Measurements from ENCODE around the gene RPS3. TPM values are rescaled to one million over a fixed set of nuclear protein-coding genes. Genes with fewer than 3 reads are reported as not detected.

The RPS3 gene
- total RNA-seq, 1 experiment from 2014 or later: 6,280 TPM

GRCh38 chr11:75350122-75350742, 49.1 kb upstream of the RPS3 start:
- peaks cover 17% of the 10 kb centered on the region for H3K36me3 Mint-ChIP-seq (ENCODE audit: insufficient read depth, unreplicated experiment)
- H3K4me1 ChIP-seq: peaks cover 50% of the 10 kb centered on the region
- peak overlapping the region; percentile 98 for H3K27ac Mint-ChIP-seq (ENCODE audit: unreplicated experiment)
- peaks cover 44% of the 10 kb centered on the region for H3K4me1 Mint-ChIP-seq (ENCODE audit: low read depth, unreplicated experiment)
- no peaks in the 10 kb centered on the region for H3K27me3 Mint-ChIP-seq (ENCODE audit: insufficient read depth, unreplicated experiment)
- TF ChIP-seq, protein P1, sequence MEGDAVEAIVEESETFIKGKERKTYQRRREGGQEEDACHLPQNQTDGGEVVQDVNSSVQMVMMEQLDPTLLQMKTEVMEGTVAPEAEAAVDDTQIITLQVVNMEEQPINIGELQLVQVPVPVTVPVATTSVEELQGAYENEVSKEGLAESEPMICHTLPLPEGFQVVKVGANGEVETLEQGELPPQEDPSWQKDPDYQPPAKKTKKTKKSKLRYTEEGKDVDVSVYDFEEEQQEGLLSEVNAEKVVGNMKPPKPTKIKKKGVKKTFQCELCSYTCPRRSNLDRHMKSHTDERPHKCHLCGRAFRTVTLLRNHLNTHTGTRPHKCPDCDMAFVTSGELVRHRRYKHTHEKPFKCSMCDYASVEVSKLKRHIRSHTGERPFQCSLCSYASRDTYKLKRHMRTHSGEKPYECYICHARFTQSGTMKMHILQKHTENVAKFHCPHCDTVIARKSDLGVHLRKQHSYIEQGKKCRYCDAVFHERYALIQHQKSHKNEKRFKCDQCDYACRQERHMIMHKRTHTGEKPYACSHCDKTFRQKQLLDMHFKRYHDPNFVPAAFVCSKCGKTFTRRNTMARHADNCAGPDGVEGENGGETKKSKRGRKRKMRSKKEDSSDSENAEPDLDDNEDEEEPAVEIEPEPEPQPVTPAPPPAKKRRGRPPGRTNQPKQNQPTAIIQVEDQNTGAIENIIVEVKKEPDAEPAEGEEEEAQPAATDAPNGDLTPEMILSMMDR (IDR thresholded peaks at IDR 0.05; ENCODE audit: insufficient read depth in 1 of 2, low read depth in 1 of 2, low read length in 1 of 2, severe bottlenecking in 1 of 2, unreplicated experiment in 1 of 2): no peak
- H3K9me3 Mint-ChIP-seq (ENCODE audit: unreplicated experiment): no peaks in the 10 kb centered on the region
- CTCF ChIA-PET: interaction anchor here (0.7 to 3.9 kb wide), 5 partner anchors 19 to 37 kb away, joined by 3 to 35 read pairs (median 7); no protein-coding TSS in a partner anchor
- peak overlapping the region; percentile 56 for H3K4me3 ChIP-seq (ENCODE audit: low read depth, low read length)
- H3K36me3 ChIP-seq (ENCODE audit: control insufficient read depth, insufficient read depth, low read length): no peaks in the 10 kb centered on the region; the same call in 1 of the 2 replicates
- POLR2A ChIA-PET: interaction anchor here (1.1 to 1.6 kb wide), 3 partner anchors 19 to 31 kb away, joined by 6 to 14 read pairs (median 7); no protein-coding TSS in a partner anchor
- no TSS peak for BruUV-seq (replicated peaks)
- peak overlapping the region; percentile 99 for H3K4me3 Mint-ChIP-seq (ENCODE audit: unreplicated experiment)
- intact Hi-C loops (cut with micrococcal nuclease; ENCODE audit: unreplicated experiment): loop anchor here (2.0 kb wide), 1 partner anchor 21 kb away; no protein-coding TSS in a partner anchor
- H3K9me3 ChIP-seq: no peaks in the 10 kb centered on the region
- H3K27me3 ChIP-seq (replicated peaks; ENCODE audit: control insufficient read depth, insufficient read depth, low read length): no peaks in the 10 kb centered on the region
- no peak for DNase-seq

- H3K27ac Mint-ChIP-seq (ENCODE audit: unreplicated experiment): peak overlapping the region; percentile 98
- Histone ChIP-seq H3K27me3 (replicated peaks; ENCODE audit: control insufficient read depth, insufficient read depth, low read length) (no peaks in the 10 kb centered on the region), H3K36me3 (ENCODE audit: control insufficient read depth, insufficient read depth, low read length) (no peaks in the 10 kb centered on the region; the same call in 1 of the 2 replicates), H3K4me1 (peaks cover 49% of the 10 kb centered on the region), H3K9me3 (no peaks in the 10 kb centered on the region), H3K4me3 (ENCODE audit: low read depth, low read length) (peak overlapping the region; percentile 56)
- intact Hi-C loops (cut with micrococcal nuclease; ENCODE audit: unreplicated experiment): loop anchor here (2.0 kb wide), 1 partner anchor 22 kb away; no protein-coding TSS in a partner anchor
- H3K27me3 Mint-ChIP-seq (ENCODE audit: insufficient read depth, unreplicated experiment): no peaks in the 10 kb centered on the region
- no peaks in the 10 kb centered on the region for H3K9me3 Mint-ChIP-seq (ENCODE audit: unreplicated experiment)
- CTCF ChIA-PET: interaction anchor here (0.7 to 3.9 kb wide), 4 partner anchors 11 to 36 kb away, joined by 3 to 35 read pairs (median 8); no protein-coding TSS in a partner anchor
- TSS peak; percentile 31 for BruUV-seq (replicated peaks)
- H3K4me3 Mint-ChIP-seq (ENCODE audit: unreplicated experiment): peak overlapping the region; percentile 99
- POLR2A ChIA-PET: interaction anchor here (0.6 to 1.6 kb wide), 5 partner anchors 18 to 208 kb away, joined by 3 to 14 read pairs (median 6); no protein-coding TSS in a partner anchor
- DNase-seq: peak in 1 of 2 experiments; percentile 57
- peaks cover 15% of the 10 kb centered on the region for H3K36me3 Mint-ChIP-seq (ENCODE audit: insufficient read depth, unreplicated experiment)
- TF ChIP-seq, protein P1 (IDR thresholded peaks at IDR 0.05; ENCODE audit: insufficient read depth in 1 of 2, low read depth in 1 of 2, low read length in 1 of 2, severe bottlenecking in 1 of 2, unreplicated experiment in 1 of 2): peak in 1 of 2 experiments; percentile 42
- peaks cover 49% of the 10 kb centered on the region for H3K4me1 Mint-ChIP-seq (ENCODE audit: low read depth, unreplicated experiment)
Observed at GRCh38 chr11:75350743-75351540, 48.4 kb upstream of the RPS3 start.

DNA sequence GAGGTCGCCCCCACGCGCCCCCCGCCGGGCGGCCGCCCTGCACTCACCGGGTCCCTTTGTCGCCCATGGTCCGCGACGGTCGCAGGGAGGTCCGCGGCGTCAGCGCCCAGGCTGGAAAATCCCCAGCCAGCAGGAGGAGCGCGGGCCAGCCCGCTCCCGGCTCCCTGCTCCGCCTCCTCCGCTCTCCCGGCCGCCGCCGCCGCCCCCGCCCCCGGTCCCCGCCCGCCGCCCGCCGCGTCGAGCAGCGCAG, 47.9 kb upstream of the RPS3 start, which contains the start of gene ARRB1:
TSS of gene ARRB1 (minus strand) at position 121 of the 250 bp plus-strand sequence. CDS start at position 67, 54 bp downstream.
- TF ChIP-seq, protein P1 (IDR thresholded peaks at IDR 0.05; ENCODE audit: insufficient read depth in 1 of 2, low read depth in 1 of 2, low read length in 1 of 2, severe bottlenecking in 1 of 2, unreplicated experiment in 1 of 2): peak in 1 of 2 experiments; percentile 44
- peak; percentile 77 to 90 for DNase-seq
- peaks cover 12% of the 10 kb centered on the region for H3K36me3 Mint-ChIP-seq (ENCODE audit: insufficient read depth, unreplicated experiment)
- Histone ChIP-seq H3K4me1 (peaks cover 49% of the 10 kb centered on the region), H3K27me3 (replicated peaks; ENCODE audit: control insufficient read depth, insufficient read depth, low read length) (no peaks in the 10 kb centered on the region), H3K4me3 (ENCODE audit: low read depth, low read length) (peak within 1 kb of the TSS; percentile 56), H3K9me3 (no peaks in the 10 kb centered on the region), H3K36me3 (ENCODE audit: control insufficient read depth, insufficient read depth, low read length) (no peaks in the 10 kb centered on the region; the same call in 1 of the 2 replicates)
- peaks cover 47% of the 10 kb centered on the region for H3K4me1 Mint-ChIP-seq (ENCODE audit: low read depth, unreplicated experiment)
- no TSS peak for BruUV-seq (replicated peaks)
- ChIA-PET POLR2A (interaction anchor here (1.0 to 1.6 kb wide), 3 partner anchors 21 to 31 kb away, joined by 3 to 7 read pairs (median 6); no protein-coding TSS in a partner anchor), CTCF (interaction anchor here (0.7 to 3.9 kb wide), 3 partner anchors 18 to 30 kb away, joined by 3 to 35 read pairs (median 7); no protein-coding TSS in a partner anchor)
- H3K27ac Mint-ChIP-seq (ENCODE audit: unreplicated experiment): peak within 1 kb of the TSS; percentile 98
- intact Hi-C loops (cut with micrococcal nuclease; ENCODE audit: unreplicated experiment): loop anchor here (2.0 kb wide), 1 partner anchor 23 kb away; no protein-coding TSS in a partner anchor
- no peaks in the 10 kb centered on the region for H3K27me3 Mint-ChIP-seq (ENCODE audit: insufficient read depth, unreplicated experiment)
- no peaks in the 10 kb centered on the region for H3K9me3 Mint-ChIP-seq (ENCODE audit: unreplicated experiment)
- peak within 1 kb of the TSS; percentile 99 for H3K4me3 Mint-ChIP-seq (ENCODE audit: unreplicated experiment)

All from Caco-2 (cell line).